IPS DF 19.7 (cell line): ENCODE results near the gene INSR.

Experiments used
- DNase-seq: peaks from one replicate; pipeline ENCODE4 v3.0.0-alpha.2; 2013; ENCODE audit warnings: low read depth, low spot score

INSR gene

GRCh38 chr19:7098701-7099596 is 195.3 kb downstream of the INSR start:
- DNase-seq, result peak; percentile 80

- DNase-seq, result no peak
These were observed 196.1 kb downstream of the INSR start for GRCh38 chr19:7098096-7098495.

GRCh38 chr19:7088999-7089398 is 205.2 kb downstream of the INSR start:
- no peak for DNase-seq

GRCh38 chr19:7083076-7083956 is 210.9 kb downstream of the INSR start:
- no peak for DNase-seq

- no peak for DNase-seq
These were observed 216.2 kb downstream of the INSR start for GRCh38 chr19:7078008-7078407.

- no peak for DNase-seq
These were observed 218.1 kb downstream of the INSR start for GRCh38 chr19:7076151-7076550.

- no peak for DNase-seq
These were observed 219.4 kb downstream of the INSR start for GRCh38 chr19:7074705-7075282.

- no peak for DNase-seq
These were observed 221.7 kb downstream of the INSR start for GRCh38 chr19:7072541-7072940.

GRCh38 chr19:7069904-7070226 is 224.3 kb downstream of the INSR start:
- no peak for DNase-seq

- DNase-seq, result peak; percentile 70
These were observed 224.9 kb downstream of the INSR start, which contains the start of gene ZNF557 for GRCh38 chr19:7069042-7069903. Gene ZNF557, plus strand, starts transcription at chr19:7069703. Its CDS starts 5,372 bp downstream, at chr19:7075075.

- DNase-seq, result no peak
These were observed 225.6 kb downstream of the INSR start for GRCh38 chr19:7068599-7068998.

- DNase-seq, result no peak
These were observed 226.5 kb downstream of the INSR start for GRCh38 chr19:7067716-7068115.

GRCh38 chr19:7067122-7067521 is 227.1 kb downstream of the INSR start:
- DNase-seq, result peak; percentile 25

- DNase-seq, result no peak
These were observed 230.3 kb downstream of the INSR start for GRCh38 chr19:7063764-7064418.

GRCh38 chr19:7063339-7063738 is 230.9 kb downstream of the INSR start:
- DNase-seq, result no peak
